Osteoblast (primary cell): ENCODE measurements around the gene FOXN4. TPM values are rescaled to one million over a fixed set of nuclear protein-coding genes. Genes with fewer than 3 reads are reported as not detected.

Experiments
- DNase-seq: peaks from one replicate; pipeline ENCODE4 v3.0.0; 2011; ENCODE audit warnings: low spot score, mixed read lengths; ENCODE audit not compliant: insufficient read length; ENCODE audit errors: missing footprints
- H2AFZ ChIP-seq: 2 replicates; pipeline ENCODE4 v1.6.0; 2011; ENCODE audit warnings: mild to moderate bottlenecking, low read length
- H3K27ac ChIP-seq: 2 replicates; pipeline ENCODE4 v1.5.1; 2011; ENCODE audit warnings: mild to moderate bottlenecking, low read depth, low read length, moderate library complexity
- H3K27me3 ChIP-seq: 2 replicates; pipeline ENCODE4 v1.6.0; 2012; ENCODE audit warnings: mild to moderate bottlenecking, control low read depth, inconsistent platforms, low read length, moderate library complexity; ENCODE audit not compliant: insufficient read depth
- H3K36me3 ChIP-seq: 2 replicates; pipeline ENCODE4 v1.5.1; 2011; ENCODE audit warnings: mild to moderate bottlenecking, low read length, control low read depth, moderate library complexity; ENCODE audit not compliant: insufficient read depth
- H3K4me1 ChIP-seq: 2 replicates; pipeline ENCODE4 v1.5.1; 2011; ENCODE audit warnings: mild to moderate bottlenecking, low read length, control low read depth, moderate library complexity; ENCODE audit not compliant: insufficient read depth
- H3K4me2 ChIP-seq: 2 replicates; pipeline ENCODE4 v1.6.0; 2011; ENCODE audit warnings: mild to moderate bottlenecking, low read length; ENCODE audit not compliant: insufficient read depth
- H3K4me3 ChIP-seq: fragments of 200-600 bp; sonication (generic); 3 replicates; pipeline ENCODE4 v1.5.1; 2012; ENCODE audit warnings: mild to moderate bottlenecking, low read length, inconsistent platforms; ENCODE audit not compliant: insufficient read depth
- H3K79me2 ChIP-seq: 2 replicates; pipeline ENCODE4 v1.6.0; 2012; ENCODE audit warnings: mild to moderate bottlenecking, low read length, control low read depth, inconsistent platforms; ENCODE audit not compliant: insufficient read depth
- H3K9me3 ChIP-seq: 2 replicates; pipeline ENCODE4 v1.5.1; 2011; ENCODE audit warnings: low read depth, low read length, control low read depth
- H4K20me1 ChIP-seq: 2 replicates; pipeline ENCODE4 v1.6.0; 2012; ENCODE audit warnings: mild to moderate bottlenecking, low read length, control low read depth; ENCODE audit not compliant: insufficient read depth
- CTCF ChIP-seq: IDR thresholded peaks from 2 replicates; pipeline ENCODE4 v1.5.1; 2011; ENCODE audit warnings: mild to moderate bottlenecking, low read depth, low read length, moderate library complexity; ENCODE audit errors: extremely low read depth
- total RNA-seq: library from RNA; depleted of rRNA; stranded (reverse); fragments of >200 nt; gene quantifications from 2 replicates; pipeline ENCODE4 v1.2.3, GENCODE V29; 2012

The FOXN4 gene
- total RNA-seq, 1 donor = not detected

GRCh38 chr12:109269428-109269827 lies 39.7 kb downstream of the FOXN4 start:
- Histone ChIP-seq H3K9me3 (no peaks in the 10 kb centered on the region), H3K27ac (no peak overlapping the region), H2AFZ (no peak overlapping the region), H3K79me2 (no peaks in the 10 kb centered on the region), H3K4me2 (no peak overlapping the region), H3K4me3 (no peak overlapping the region), H3K4me1 (no peaks in the 10 kb centered on the region), H3K27me3 (no peaks in the 10 kb centered on the region), H3K36me3 (no peaks in the 10 kb centered on the region), H4K20me1 (no peaks in the 10 kb centered on the region)
- TF ChIP-seq CTCF = no peak
- peak; percentile 62 for DNase-seq

DNA sequence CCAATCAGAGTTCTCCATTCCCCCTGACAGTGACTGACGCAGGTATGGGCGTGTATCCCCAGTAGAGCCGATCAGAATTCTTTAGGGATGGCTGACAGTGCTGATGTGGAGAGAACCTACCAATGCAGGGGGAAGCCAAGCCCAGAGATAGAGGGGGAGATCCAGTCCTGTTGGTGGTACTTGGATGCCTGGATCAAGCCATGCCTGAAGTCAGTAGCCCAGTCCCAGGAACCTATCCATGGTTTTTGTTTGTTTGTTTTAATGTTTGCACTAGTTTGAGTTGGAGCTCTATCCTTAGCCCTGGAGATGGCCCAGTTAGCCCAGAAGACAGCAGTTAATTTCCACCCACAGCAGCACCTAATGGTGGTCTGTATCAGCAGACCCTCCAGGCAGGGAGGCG lies 40.2 kb downstream of the FOXN4 start:
- Histone ChIP-seq H4K20me1 (no peaks in the 10 kb centered on the region), H3K4me2 (no peak overlapping the region), H3K36me3 (no peaks in the 10 kb centered on the region), H3K27ac (no peak overlapping the region), H3K27me3 (no peaks in the 10 kb centered on the region), H3K9me3 (no peaks in the 10 kb centered on the region), H3K79me2 (no peaks in the 10 kb centered on the region), H3K4me1 (no peaks in the 10 kb centered on the region), H2AFZ (no peak overlapping the region), H3K4me3 (no peak overlapping the region)
- DNase-seq = no peak
- TF ChIP-seq CTCF = no peak

GRCh38 chr12:109267361-109267760 lies 41.7 kb downstream of the FOXN4 start:
- no peaks in the 10 kb centered on the region for H4K20me1 ChIP-seq
- no peaks in the 10 kb centered on the region for H3K36me3 ChIP-seq
- no peaks in the 10 kb centered on the region for H3K27me3 ChIP-seq
- H3K4me2 ChIP-seq = no peak overlapping the region
- no peak overlapping the region for H3K4me3 ChIP-seq
- H3K79me2 ChIP-seq = no peaks in the 10 kb centered on the region
- no peaks in the 10 kb centered on the region for H3K4me1 ChIP-seq
- no peak for TF ChIP-seq CTCF
- peak; percentile 39 for DNase-seq
- no peaks in the 10 kb centered on the region for H3K9me3 ChIP-seq
- no peak overlapping the region for H2AFZ ChIP-seq
- no peak overlapping the region for H3K27ac ChIP-seq

GRCh38 chr12:109266106-109266879 lies 42.8 kb downstream of the FOXN4 start:
- Histone ChIP-seq H3K4me2 (no peak overlapping the region), H3K4me1 (no peaks in the 10 kb centered on the region), H3K27me3 (no peaks in the 10 kb centered on the region), H2AFZ (no peak overlapping the region), H3K4me3 (no peak overlapping the region), H3K36me3 (no peaks in the 10 kb centered on the region), H3K9me3 (no peaks in the 10 kb centered on the region), H3K27ac (no peak overlapping the region), H3K79me2 (no peaks in the 10 kb centered on the region), H4K20me1 (no peaks in the 10 kb centered on the region)
- peak; percentile 49 for DNase-seq
- no peak for TF ChIP-seq CTCF
